SK-N-SH (cell line): ENCODE measurements around the gene ESRRG. TPM values are rescaled to one million over a fixed set of nuclear protein-coding genes. Genes with fewer than 3 reads are reported as not detected.

Experiments
- CTCF ChIA-PET: fragments of 300-600, 350-600 bp; formaldehyde crosslinking; extraction: SDS; loops from one replicate; lab custom pipeline; 2021; lab: Yijun Ruan, JAX
- POLR2A ChIA-PET: fragments of 350-600 bp; sonication (Branson Sonifier 250); formaldehyde crosslinking; extraction: SDS; loops from one replicate; lab custom pipeline; 2020; ENCODE audit warnings: antibody characterized with exemption, inconsistent platforms; lab: Yijun Ruan, JAX
- DNase-seq: peaks from one replicate; pipeline ENCODE4 v3.0.0; 2012
- H2AFZ ChIP-seq: fragments of 200-600 bp; sonication (generic); 2 replicates; pipeline ENCODE4 v1.8.1; 2016; ENCODE audit warnings: antibody characterized with exemption, mild to moderate bottlenecking, low read depth
- H3F3A ChIP-seq: fragments of 200-600 bp; sonication (generic); replicated peaks from 2 replicates; pipeline ENCODE3; 2016; ENCODE audit warnings: antibody characterized with exemption, mild to moderate bottlenecking; ENCODE audit not compliant: insufficient read depth
- H3K27ac ChIP-seq, 2 experiments: fragments of 200-500 bp in 1 of 2; fragments of 200-600 bp in 1 of 2; sonication (Bioruptor generic) in 1 of 2; sonication (generic), shearing (Covaris generic) in 1 of 2; 2 replicates each; pipeline versions ENCODE4 v1.5.1 to v1.6.1; 2014 to 2016; ENCODE audit warnings: low read depth in 2 of 2, inconsistent platforms in 1 of 2, low read length in 1 of 2, mild to moderate bottlenecking in 1 of 2, mixed read lengths in 1 of 2
- H3K27me3 ChIP-seq: fragments of 200-600 bp; sonication (generic), shearing (Covaris generic); 2 replicates; pipeline ENCODE4 v1.6.1; 2016; ENCODE audit warnings: mixed run types; ENCODE audit not compliant: insufficient read depth
- H3K36me3 ChIP-seq, 2 experiments: fragments of 200-500 bp in 1 of 2; fragments of 200-600 bp in 1 of 2; sonication (Bioruptor generic) in 1 of 2; sonication (generic) in 1 of 2; replicated peaks in 1 of 2; 2 replicates each; pipeline versions ENCODE3 to v1.5.1; 2014 to 2016; ENCODE audit warnings: low read length in 1 of 2, mild to moderate bottlenecking in 1 of 2; ENCODE audit not compliant: insufficient read depth in 2 of 2, control insufficient read depth in 1 of 2
- H3K4me1 ChIP-seq, 2 experiments: fragments of 200-500 bp in 1 of 2; fragments of 200-600 bp in 1 of 2; sonication (Bioruptor generic) in 1 of 2; sonication (generic), shearing (Covaris generic) in 1 of 2; 2 replicates each; pipeline versions ENCODE4 v1.5.1 to v1.6.1; 2014 to 2016; ENCODE audit warnings: low read depth in 1 of 2, low read length in 1 of 2, mixed run types in 1 of 2; ENCODE audit not compliant: insufficient read depth in 2 of 2, control insufficient read depth in 1 of 2
- H3K4me2 ChIP-seq: fragments of 200-600 bp; sonication (generic), shearing (Covaris generic); 2 replicates; pipeline ENCODE4 v1.6.1; 2017; ENCODE audit warnings: mixed run types
- H3K4me3 ChIP-seq, 2 experiments: fragments of 200-500 bp in 1 of 2; fragments of 200-600 bp in 1 of 2; sonication (Bioruptor generic) in 1 of 2; sonication (generic), shearing (Covaris generic) in 1 of 2; 2 replicates each; pipeline versions ENCODE4 v1.5.1 to v1.8.1; 2014 to 2016; ENCODE audit warnings: low read depth in 2 of 2, inconsistent platforms in 1 of 2, low read length in 1 of 2, mild to moderate bottlenecking in 1 of 2, mixed read lengths in 1 of 2, moderate library complexity in 1 of 2
- H3K79me2 ChIP-seq: fragments of 200-600 bp; sonication (generic); 2 replicates; pipeline ENCODE4 v1.8.1; 2017; ENCODE audit warnings: mild to moderate bottlenecking; ENCODE audit not compliant: insufficient read depth
- H3K9ac ChIP-seq: fragments of 200-600 bp; sonication (generic); 2 replicates; pipeline ENCODE4 v1.6.1; 2017; ENCODE audit warnings: mixed run types
- H3K9me2 ChIP-seq: fragments of 200-600 bp; sonication (generic); 2 replicates; pipeline ENCODE4 v1.6.1; 2017; ENCODE audit warnings: mixed run types
- H3K9me3 ChIP-seq: fragments of 200-600 bp; sonication (generic); 2 replicates; pipeline ENCODE4 v1.6.1; 2017; ENCODE audit warnings: mixed run types, mild to moderate bottlenecking, moderate library complexity
- H4K20me1 ChIP-seq: fragments of 200-600 bp; sonication (generic); 2 replicates; pipeline ENCODE4 v1.6.1; 2017; ENCODE audit warnings: mild to moderate bottlenecking, mixed run types; ENCODE audit not compliant: insufficient read depth
- CHD2 ChIP-seq: fragments of 150-350 bp; IDR thresholded peaks from 2 replicates; pipeline ENCODE4 v1.6.1; 2018; ENCODE audit warnings: low read length; ENCODE audit not compliant: partially characterized antibody
- CTCF ChIP-seq: fragments of 200-600 bp; sonication (generic); IDR thresholded peaks from 2 replicates; pipeline ENCODE4 v1.6.1; 2017; ENCODE audit warnings: antibody characterized with exemption, mild to moderate bottlenecking, moderate library complexity
- EP300 ChIP-seq, 2 experiments: IDR thresholded peaks; 2 replicates each; pipeline versions ENCODE4 v1.4.0 to v1.6.1; 2012; ENCODE audit warnings: borderline replicate concordance in 1 of 2, low read depth in 1 of 2, low read length in 1 of 2
- FOXJ3 ChIP-seq: sonication (generic); formaldehyde crosslinking; IDR thresholded peaks from 2 replicates; pipeline ENCODE4 v1.5.1; 2020; ENCODE audit warnings: mild to moderate bottlenecking, missing genetic modification reagents
- FOXM1 ChIP-seq: IDR thresholded peaks from 2 replicates; pipeline ENCODE4 v1.4.0; 2012; ENCODE audit warnings: low read depth, mild to moderate bottlenecking
- GATA2 ChIP-seq: sonication (generic); formaldehyde crosslinking; IDR thresholded peaks from 2 replicates; pipeline ENCODE4 v1.5.0; 2020; ENCODE audit warnings: mild to moderate bottlenecking, missing genetic modification reagents
- IRF3 ChIP-seq: fragments of 150-350 bp; IDR thresholded peaks from 2 replicates; pipeline ENCODE4 v1.6.1; 2016; ENCODE audit warnings: mild to moderate bottlenecking, low read depth, low read length
- MAX ChIP-seq: IDR thresholded peaks from 2 replicates; pipeline ENCODE4 v1.4.0; 2012; ENCODE audit warnings: low read depth
- MEF2A ChIP-seq: IDR thresholded peaks from 2 replicates; pipeline ENCODE4 v1.4.0; 2012; ENCODE audit warnings: low read depth, borderline replicate concordance
- MXI1 ChIP-seq: IDR thresholded peaks from 2 replicates; pipeline ENCODE4 v1.6.1; 2012; ENCODE audit warnings: mild to moderate bottlenecking, low read depth, low read length, improper control_type of control experiment
- NFIC ChIP-seq: IDR thresholded peaks from 2 replicates; pipeline ENCODE4 v1.4.0; 2012; ENCODE audit warnings: borderline replicate concordance
- NRF1 ChIP-seq: IDR thresholded peaks from 2 replicates; pipeline ENCODE4 v1.6.1; 2012; ENCODE audit warnings: low read depth, mild to moderate bottlenecking, low read length
- PBX3 ChIP-seq: IDR thresholded peaks from 2 replicates; pipeline ENCODE4; 2012
- POLR2AphosphoS5 ChIP-seq: IDR thresholded peaks from 2 replicates; pipeline ENCODE4 v1.6.1; 2012; ENCODE audit warnings: low read depth, low read length
- RAD21 ChIP-seq: IDR thresholded peaks from 2 replicates; pipeline ENCODE4 v1.6.1; 2012; ENCODE audit warnings: mild to moderate bottlenecking, low read length
- RCOR1 ChIP-seq: fragments of 150-350 bp; IDR thresholded peaks from 2 replicates; pipeline ENCODE4 v1.6.1; 2017; ENCODE audit warnings: antibody characterized with exemption, low read length
- RFX5 ChIP-seq: IDR thresholded peaks from 2 replicates; pipeline ENCODE4 v1.6.1; 2012; ENCODE audit warnings: mild to moderate bottlenecking, improper control_type of control experiment, low read length
- SIN3A ChIP-seq: IDR thresholded peaks from 2 replicates; pipeline ENCODE4 v1.6.1; 2012; ENCODE audit warnings: low read depth, mild to moderate bottlenecking, low read length, moderate library complexity, borderline replicate concordance
- SMC3 ChIP-seq: IDR thresholded peaks from 2 replicates; pipeline ENCODE4 v1.6.1; 2012; ENCODE audit warnings: low read depth, low read length, improper control_type of control experiment
- TCF12 ChIP-seq: IDR thresholded peaks from 2 replicates; pipeline ENCODE4 v1.4.0; 2012
- TEAD4 ChIP-seq: IDR thresholded peaks from 2 replicates; pipeline ENCODE4 v1.4.0; 2012; ENCODE audit warnings: mild to moderate bottlenecking, borderline replicate concordance; ENCODE audit not compliant: insufficient read depth
- USF1 ChIP-seq: IDR thresholded peaks from 2 replicates; pipeline ENCODE4 v1.4.0; 2012; ENCODE audit warnings: low read depth, borderline replicate concordance
- YY1 ChIP-seq: IDR thresholded peaks from 2 replicates; pipeline ENCODE4 v1.4.0; 2012; ENCODE audit warnings: low read depth, mild to moderate bottlenecking
- WGBS: methylation state at CpG from one replicate; pipeline ENCODE4 v1.1.6; 2017; ENCODE audit warnings: low lambda C conversion rate; 5-methylcytosine and 5-hydroxymethylcytosine counted together
- polyA plus RNA-seq, 3 experiments: library from polyadenylated mRNA; depleted of rRNA; stranded (reverse); fragments of >200 nt; gene quantifications; 2 replicates each; pipeline ENCODE4 v1.2.3, GENCODE V29; 2012

The ESRRG gene
- polyA plus RNA-seq, 1 of the 3 experiments (the other 2 are of a cell fraction), result 0.26 TPM

- CTCF ChIA-PET, result no interaction called here
- H3K4me2 ChIP-seq, result no peak overlapping the region
- no peaks in the 10 kb centered on the region for H3K27me3 ChIP-seq
These were observed 35.0 kb downstream of the ESRRG start for GRCh38 chr1:216688127-216688657.

GRCh38 chr1:216686860-216687766 lies 36.1 kb downstream of the ESRRG start:
- DNase-seq, result no peak
- H4K20me1 ChIP-seq, result no peaks in the 10 kb centered on the region
- H3K27me3 ChIP-seq, result no peaks in the 10 kb centered on the region
- no peak overlapping the region for H3K4me3 ChIP-seq
- H3K27ac ChIP-seq, result no peak overlapping the region
- no peaks in the 10 kb centered on the region for H3K9me2 ChIP-seq
- H3K9me3 ChIP-seq, result no peaks in the 10 kb centered on the region
- CTCF ChIA-PET, result interaction anchor here (0.5 kb wide), 1 partner anchor 21 kb away, joined by 3 read pairs; no protein-coding TSS in a partner anchor
- no peaks in the 10 kb centered on the region for H3K79me2 ChIP-seq
- H3K36me3 ChIP-seq, result no peaks in the 10 kb centered on the region
- H2AFZ ChIP-seq, result no peak overlapping the region
- no peak overlapping the region for H3K4me2 ChIP-seq
- H3F3A ChIP-seq, result no peaks in the 10 kb centered on the region
- WGBS, result 62% methylated on average over 10 of the region's 14 CpGs
- no peak overlapping the region for H3K9ac ChIP-seq
- POLR2A ChIA-PET, result no interaction called here
- TF ChIP-seq CTCF, result no peak
- TF ChIP-seq USF1, result no peak
- no peak for TF ChIP-seq RCOR1
- TF ChIP-seq RFX5, result no peak
- TF ChIP-seq RAD21, result no peak
- TF ChIP-seq SIN3A, result no peak
- TF ChIP-seq PBX3, result no peak
- no peak for TF ChIP-seq FOXM1
- TF ChIP-seq TCF12, result no peak
- TF ChIP-seq TEAD4, result no peak
- no peak for TF ChIP-seq MAX
- TF ChIP-seq FOXJ3, result no peak
- TF ChIP-seq IRF3, result no peak
- no peak for TF ChIP-seq NFIC
- no peak for TF ChIP-seq CHD2
- no peak for TF ChIP-seq SMC3
- TF ChIP-seq MEF2A, result no peak
- no peak for TF ChIP-seq GATA2 (CRISPR knock-in tag)
- no peak for TF ChIP-seq YY1
- no peak for TF ChIP-seq NRF1
- H3K4me1 ChIP-seq, result peaks cover 0 to 5% of the 10 kb centered on the region in 2 experiments; a peak in 2 of 4 replicates

More at GRCh38 chr1:216688127-216688657, 35.0 kb downstream of the ESRRG start:
- H3K27ac ChIP-seq, result no peak overlapping the region
- no peak overlapping the region for H3K9ac ChIP-seq
- no peak overlapping the region for H2AFZ ChIP-seq
- H3K36me3 ChIP-seq, result no peaks in the 10 kb centered on the region
- DNase-seq, result peak; percentile 14
- H4K20me1 ChIP-seq, result no peaks in the 10 kb centered on the region
- POLR2A ChIA-PET, result no interaction called here
- no peaks in the 10 kb centered on the region for H3F3A ChIP-seq
- peaks cover 0 to 5% of the 10 kb centered on the region in 2 experiments; a peak in 2 of 4 replicates for H3K4me1 ChIP-seq
- TF ChIP-seq TCF12 (no peak), MXI1 (0 out of 2 replicates have a peak, but pooled peaks have one; percentile 18), POLR2AphosphoS5 (no peak), NFIC (no peak), EP300 (IDR thresholded peaks at IDR 0.05; ENCODE audit: borderline replicate concordance in 1 of 2, low read depth in 1 of 2, low read length in 1 of 2) (peak in 1 of 2 experiments; percentile 49; a peak in 1 of 4 replicates)
- H3K79me2 ChIP-seq, result no peaks in the 10 kb centered on the region
- no peaks in the 10 kb centered on the region for H3K9me2 ChIP-seq
- H3K4me3 ChIP-seq, result no peak overlapping the region
- H3K9me3 ChIP-seq, result no peaks in the 10 kb centered on the region
- 67% methylated on average over 8 of the region's 8 CpGs for WGBS
